HG02759 (cell line): Measurements from ENCODE around the gene WFDC6.
"Not testable (repeated sequence)": the region's sequence is repeated elsewhere in the genome, so short reads cannot be mapped to it uniquely, and the experiment has no call there.

Experiments
- ATAC-seq: cut with Tn5 transposase; IDR thresholded peaks from one replicate; pipeline ENCODE4 v1.9.1; 2021; ENCODE audit warnings: mild to moderate bottlenecking, moderate library complexity; ENCODE audit not compliant: unreplicated experiment

WFDC6 gene

DNA sequence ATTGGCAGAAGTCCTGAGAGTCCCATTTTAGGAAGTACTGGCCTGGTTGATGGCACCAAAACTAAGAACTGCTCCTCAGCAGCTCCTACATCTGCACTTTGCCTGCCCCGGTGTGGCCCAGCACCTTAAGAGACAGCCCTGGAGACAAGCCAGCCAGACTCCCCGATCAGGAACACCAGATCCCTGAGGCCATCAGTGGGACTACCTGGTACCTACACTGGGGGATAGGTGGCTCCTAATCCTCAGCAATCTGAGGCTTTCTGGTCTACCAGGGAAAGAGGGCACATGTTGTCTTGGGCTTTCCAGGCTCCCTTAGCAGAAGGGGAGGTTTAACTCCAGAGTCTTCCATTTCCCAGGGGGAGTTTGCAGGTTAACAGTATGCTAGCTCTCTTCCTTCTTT lies at the start of gene WFDC6:
Gene WFDC6 (minus strand): TSS at position 101 of the 400 bp plus-strand sequence. CDS start 75 bp downstream, at position 26.
- no peak for ATAC-seq

GRCh38 chr20:45588800-45589199 lies 49.5 kb upstream of the WFDC6 start:
- ATAC-seq, result no peak

- not testable (repeated sequence) for ATAC-seq
Measured at GRCh38 chr20:45585986-45586385, 46.7 kb upstream of the WFDC6 start.

GRCh38 chr20:45584294-45584693 lies 45.0 kb upstream of the WFDC6 start:
- not testable (repeated sequence) for ATAC-seq

GRCh38 chr20:45583502-45583901 lies 44.2 kb upstream of the WFDC6 start:
- ATAC-seq, result no peak

- ATAC-seq, result no peak
Measured at GRCh38 chr20:45581702-45582101, 42.4 kb upstream of the WFDC6 start.

DNA sequence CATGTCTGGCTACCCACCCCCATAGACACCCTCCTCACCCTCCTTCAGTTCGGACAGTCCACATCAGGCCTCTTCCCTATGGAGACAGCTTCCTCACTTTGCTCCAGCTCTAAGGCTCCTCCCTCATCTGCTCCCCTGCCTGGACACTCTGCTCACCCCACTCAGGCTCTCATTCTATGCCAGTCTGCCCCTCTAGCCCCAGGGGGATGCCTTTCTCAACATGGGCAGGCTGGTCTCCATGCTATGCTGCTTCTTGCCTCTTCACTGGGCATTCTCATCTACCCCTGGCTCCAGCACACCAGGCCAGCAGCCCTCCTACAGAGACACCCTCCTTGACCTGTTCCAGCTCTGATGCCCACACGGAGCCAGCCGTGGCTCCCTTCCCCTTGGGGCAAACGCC lies 39.9 kb upstream of the WFDC6 start, which contains the start of gene WFDC8:
Gene WFDC8 (minus strand): TSS at position 101 of the 400 bp plus-strand sequence. CDS start 37 bp downstream, at position 64.
- no peak for ATAC-seq

- no peak for ATAC-seq
Measured at GRCh38 chr20:45578231-45578630, 38.9 kb upstream of the WFDC6 start.

DNA sequence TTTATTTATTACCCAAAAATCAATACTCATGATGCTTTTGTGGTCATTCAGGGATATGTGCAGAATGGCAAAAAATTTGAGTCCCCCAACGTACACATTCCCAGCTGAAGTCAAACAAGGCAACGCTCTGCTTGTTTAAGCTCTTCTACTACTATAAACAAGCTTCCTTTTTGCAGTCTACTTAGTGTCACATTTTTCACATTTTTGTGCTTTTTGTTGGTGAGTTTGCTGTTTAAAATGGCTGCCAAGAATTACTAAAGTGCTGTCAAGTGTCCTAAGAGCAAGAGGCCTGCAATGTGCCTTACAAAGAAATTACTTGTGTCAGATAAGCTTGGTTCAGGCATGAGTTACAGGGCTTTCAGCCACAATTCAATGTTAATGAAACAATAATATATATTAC lies 37.7 kb upstream of the WFDC6 start:
- ATAC-seq, result no peak

DNA sequence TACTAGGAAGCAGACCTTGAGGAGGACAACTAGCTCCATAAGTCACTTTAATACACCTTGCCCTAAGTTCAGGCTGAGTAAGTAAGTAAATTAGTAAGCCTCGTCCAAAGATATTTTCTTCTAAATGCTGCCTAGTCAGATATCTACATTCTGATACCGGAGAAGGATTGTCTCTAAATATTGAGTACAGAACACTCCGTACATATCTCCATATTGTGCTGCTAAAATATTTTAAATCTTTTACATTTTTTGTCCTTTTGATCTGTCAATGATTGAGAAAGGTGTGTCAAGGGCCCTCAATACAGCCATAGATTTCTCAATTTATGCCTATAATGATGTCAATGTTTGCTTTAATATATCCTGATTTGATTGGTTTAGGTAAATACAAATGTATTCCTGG lies 36.6 kb upstream of the WFDC6 start:
- no peak for ATAC-seq

DNA sequence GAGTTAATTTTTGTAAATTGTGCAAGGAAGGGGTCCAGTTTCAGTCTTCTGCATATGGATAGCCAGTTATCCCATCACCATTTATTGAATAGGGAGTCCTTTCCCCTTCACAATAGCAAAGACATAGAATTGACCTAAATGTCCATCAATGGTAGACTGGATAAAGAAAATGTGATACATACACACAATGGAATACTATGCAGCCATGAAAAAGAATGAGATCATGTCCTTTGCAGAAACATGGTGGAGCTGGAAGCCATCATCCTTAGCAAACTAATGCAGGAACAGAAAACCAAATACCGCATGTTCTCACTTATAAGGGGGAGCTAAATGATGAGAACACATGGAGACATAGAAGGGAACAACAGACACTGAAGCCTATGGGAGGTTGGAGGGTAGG lies 30.4 kb upstream of the WFDC6 start:
- ATAC-seq, result not testable (repeated sequence)

GRCh38 chr20:45564760-45565276 lies 25.5 kb upstream of the WFDC6 start:
- ATAC-seq, result no peak

DNA sequence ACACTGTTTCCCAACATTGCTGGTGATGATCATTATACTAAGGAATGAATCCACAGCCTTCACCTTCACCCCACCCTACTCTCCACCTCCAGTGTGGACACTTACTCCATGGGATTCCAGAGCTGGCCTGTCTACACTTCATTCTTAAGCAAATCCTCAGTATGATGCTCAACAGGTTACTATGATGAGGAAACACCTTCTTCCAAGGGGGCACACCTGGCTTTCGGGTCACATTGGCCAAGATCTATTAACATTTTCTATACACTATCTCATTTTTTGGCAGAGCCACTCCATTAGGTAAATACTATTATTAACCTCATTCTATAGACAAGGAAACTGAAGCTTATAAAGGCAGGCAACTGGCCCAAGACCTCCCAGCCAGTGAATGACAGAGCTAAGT lies 15.9 kb upstream of the WFDC6 start:
- ATAC-seq, result no peak

DNA sequence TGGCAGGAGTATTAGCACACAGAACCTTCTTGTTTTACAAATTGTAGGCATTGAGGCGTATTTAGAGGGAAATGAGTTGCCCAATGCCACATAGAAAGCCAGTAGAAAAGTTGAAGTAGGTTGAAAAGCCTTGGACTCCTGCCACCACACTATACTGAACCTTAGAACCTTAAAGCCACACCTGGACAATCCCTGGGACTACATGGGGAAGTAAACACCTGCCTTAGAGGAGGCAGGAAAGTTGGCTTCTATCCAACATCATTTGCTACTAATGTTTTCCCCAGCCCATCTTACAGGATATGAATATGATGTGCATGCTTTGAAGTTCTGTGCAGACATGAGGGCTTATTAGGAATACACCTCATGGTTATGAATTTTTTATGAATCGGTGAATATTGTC lies 13.2 kb upstream of the WFDC6 start:
- no peak for ATAC-seq

GRCh38 chr20:45550765-45551164 lies 11.5 kb upstream of the WFDC6 start:
- no peak for ATAC-seq

- ATAC-seq, result no peak
Measured at GRCh38 chr20:45548410-45548809, 9.1 kb upstream of the WFDC6 start.

DNA sequence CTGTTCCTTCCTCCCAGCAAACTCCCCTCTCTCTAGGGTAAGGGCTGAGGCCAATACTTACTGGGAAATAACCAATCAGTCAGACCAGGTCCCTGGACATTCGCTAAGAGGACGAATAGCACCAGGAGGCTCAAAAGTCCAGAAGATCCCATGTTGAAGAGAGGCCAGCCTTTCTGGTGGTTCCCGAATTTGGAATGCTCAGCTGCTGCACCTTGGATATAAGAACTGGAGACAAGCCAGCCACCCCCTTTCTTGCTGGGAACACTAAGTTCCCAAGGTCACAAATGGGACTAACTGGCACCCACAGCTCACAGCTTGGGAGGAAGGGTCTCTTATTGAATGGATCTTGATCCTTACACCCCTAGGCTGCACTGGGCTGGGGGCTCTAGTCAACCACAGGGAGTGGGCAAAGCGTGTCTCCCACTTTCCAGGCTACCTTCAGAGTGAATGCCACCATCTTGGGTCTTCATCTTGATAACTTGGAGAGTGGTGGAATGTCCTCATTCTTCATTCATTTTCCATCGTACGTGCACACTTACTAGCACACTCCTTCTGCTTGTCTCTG lies 8.0 kb upstream of the WFDC6 start, which contains the start of gene EPPIN:
Gene EPPIN (minus strand): TSS at position 196 of the 565 bp plus-strand sequence. CDS start 44 bp downstream, at position 152.
- no peak for ATAC-seq

- ATAC-seq, result no peak
Measured at GRCh38 chr20:45545754-45546453, 6.6 kb upstream of the WFDC6 start.

DNA sequence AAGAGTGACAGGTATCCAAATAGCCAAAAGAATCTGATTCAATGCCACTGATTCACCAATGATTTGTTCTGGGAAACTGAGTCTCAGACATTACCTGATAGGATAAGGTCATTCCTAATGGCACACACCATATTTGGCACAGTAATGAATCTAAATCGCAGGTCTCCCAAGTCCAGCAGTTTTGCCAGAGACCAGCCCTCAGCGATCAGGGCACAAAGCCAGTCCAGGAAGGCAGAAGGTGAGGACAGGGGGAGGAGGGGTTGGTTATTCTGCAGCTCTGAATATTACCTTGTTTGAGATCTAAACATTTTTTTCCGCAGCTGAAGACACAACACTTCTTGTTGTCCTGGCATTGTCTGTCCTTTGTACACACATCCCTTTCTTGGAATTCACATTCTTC lies 6.1 kb upstream of the WFDC6 start:
- no peak for ATAC-seq

DNA sequence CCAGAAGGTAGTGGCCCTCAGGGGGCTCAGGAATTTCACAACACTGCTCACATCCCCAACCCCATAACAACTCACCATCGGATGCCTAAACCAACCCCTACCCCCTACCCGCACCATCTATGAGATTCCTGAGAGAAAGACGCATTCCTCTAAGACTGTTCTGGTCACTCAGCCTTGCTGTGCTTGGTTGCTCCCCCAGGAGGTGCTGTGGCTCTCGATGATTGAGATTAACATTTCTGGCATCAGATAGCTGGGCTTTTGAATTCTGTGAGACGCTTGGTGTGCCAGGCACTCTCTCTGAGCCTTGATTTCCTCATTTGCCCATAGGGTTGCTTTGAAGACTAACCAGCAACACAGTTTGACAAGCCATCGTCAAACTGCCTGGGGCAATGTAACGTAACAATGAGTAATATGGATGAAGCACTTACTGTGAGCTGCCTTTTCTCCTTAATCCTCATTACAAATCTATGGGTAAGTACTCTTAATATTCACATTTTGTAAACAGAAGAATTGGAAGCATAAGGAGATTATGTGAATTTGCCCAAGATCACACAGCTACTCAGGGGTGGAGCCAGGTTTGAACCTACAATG lies 978 bp downstream of the WFDC6 start:
- no peak for ATAC-seq

DNA sequence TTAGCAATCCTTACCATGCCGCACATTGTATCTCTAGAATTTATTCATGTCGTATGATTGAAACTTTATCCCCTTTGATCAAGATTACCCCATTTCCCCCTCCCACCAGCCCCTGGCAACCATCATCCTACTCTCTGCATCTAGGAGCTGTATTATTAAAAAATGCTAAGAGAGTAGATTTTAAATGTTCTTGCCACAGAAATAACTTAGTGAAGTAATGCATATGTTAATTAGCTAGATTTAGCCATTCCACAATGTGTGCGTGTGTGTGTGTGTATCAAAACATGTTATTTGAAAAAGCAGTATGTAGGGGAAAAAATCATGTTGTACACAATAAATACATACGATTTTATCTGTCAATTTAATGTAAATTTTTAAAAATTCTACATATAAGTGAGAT lies 12.0 kb downstream of the WFDC6 start:
- ATAC-seq, result no peak

DNA sequence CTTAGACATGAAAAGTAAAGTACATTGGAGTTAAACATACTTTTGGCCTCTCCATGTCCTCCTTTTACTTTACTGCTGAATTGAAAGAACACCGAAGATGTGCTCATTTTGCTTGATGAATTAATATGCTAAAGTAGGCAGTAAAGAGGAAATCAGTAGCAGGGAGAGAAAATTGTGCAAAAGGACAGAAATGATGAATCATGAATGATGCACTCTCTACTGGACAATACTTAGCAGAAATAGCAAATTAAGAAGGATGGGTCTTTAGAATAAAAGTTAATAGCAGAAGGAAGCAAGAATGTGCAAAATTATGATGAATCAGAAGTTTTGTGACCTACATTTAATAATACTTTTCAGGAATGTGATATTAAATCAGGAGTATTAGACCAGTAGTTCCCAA lies 15.5 kb downstream of the WFDC6 start:
- ATAC-seq, result no peak
